ENCODE results near the gene DCTD.

- no peak for TF ChIP-seq POLR2A (IDR thresholded peaks at IDR 0.05)
- TF ChIP-seq, protein P1, sequence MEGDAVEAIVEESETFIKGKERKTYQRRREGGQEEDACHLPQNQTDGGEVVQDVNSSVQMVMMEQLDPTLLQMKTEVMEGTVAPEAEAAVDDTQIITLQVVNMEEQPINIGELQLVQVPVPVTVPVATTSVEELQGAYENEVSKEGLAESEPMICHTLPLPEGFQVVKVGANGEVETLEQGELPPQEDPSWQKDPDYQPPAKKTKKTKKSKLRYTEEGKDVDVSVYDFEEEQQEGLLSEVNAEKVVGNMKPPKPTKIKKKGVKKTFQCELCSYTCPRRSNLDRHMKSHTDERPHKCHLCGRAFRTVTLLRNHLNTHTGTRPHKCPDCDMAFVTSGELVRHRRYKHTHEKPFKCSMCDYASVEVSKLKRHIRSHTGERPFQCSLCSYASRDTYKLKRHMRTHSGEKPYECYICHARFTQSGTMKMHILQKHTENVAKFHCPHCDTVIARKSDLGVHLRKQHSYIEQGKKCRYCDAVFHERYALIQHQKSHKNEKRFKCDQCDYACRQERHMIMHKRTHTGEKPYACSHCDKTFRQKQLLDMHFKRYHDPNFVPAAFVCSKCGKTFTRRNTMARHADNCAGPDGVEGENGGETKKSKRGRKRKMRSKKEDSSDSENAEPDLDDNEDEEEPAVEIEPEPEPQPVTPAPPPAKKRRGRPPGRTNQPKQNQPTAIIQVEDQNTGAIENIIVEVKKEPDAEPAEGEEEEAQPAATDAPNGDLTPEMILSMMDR (IDR thresholded peaks at IDR 0.05) = no peak
Observed at GRCh38 chr4:182931691-182932345, 14.6 kb upstream of the DCTD start.
